MG63 (cell line): ENCODE measurements around the gene TUBB2B. TPM values are rescaled to one million over a fixed set of nuclear protein-coding genes. Genes with fewer than 3 reads are reported as not detected.
A peak's percentile ranks its signal among the peaks of the same experiment; 100 is the strongest.
"Not testable (repeated sequence)": the region's sequence is repeated elsewhere in the genome, so short reads cannot be mapped to it uniquely, and the experiment has no call there.

Experiments
- DNase-seq: peaks from one replicate; pipeline ENCODE4 v3.0.0-alpha.2; 2020
- H3K27me3 ChIP-seq: fragments of 250-450 bp; sonication (Bioruptor Pico); 2 replicates; pipeline ENCODE4 v1.5.1; 2020; ENCODE audit warnings: mild to moderate bottlenecking, moderate library complexity
- H3K36me3 ChIP-seq: fragments of 250-450 bp; sonication (Bioruptor Pico); 2 replicates; pipeline ENCODE4 v1.5.1; 2020; ENCODE audit warnings: mild to moderate bottlenecking, moderate library complexity
- H3K4me3 ChIP-seq: fragments of 250-450 bp; sonication (Bioruptor Pico); 2 replicates; pipeline ENCODE4 v1.5.1; 2020; ENCODE audit warnings: mild to moderate bottlenecking, moderate library complexity
- H3K9me3 ChIP-seq: fragments of 250-450 bp; sonication (Bioruptor Pico); 2 replicates; pipeline ENCODE4 v1.5.1; 2020; ENCODE audit warnings: mild to moderate bottlenecking, moderate library complexity
- total RNA-seq: library from RNA; depleted of rRNA; stranded (reverse); fragments of >200 nt; shearing (Covaris generic); gene quantifications from 2 replicates; pipeline ENCODE4 v1.2.3, GENCODE V29; 2014; ENCODE audit warnings: low replicate concordance; rRNA removed

TUBB2B gene
- total RNA-seq, 1 experiment from 2014 or later = 27.6 TPM

DNA sequence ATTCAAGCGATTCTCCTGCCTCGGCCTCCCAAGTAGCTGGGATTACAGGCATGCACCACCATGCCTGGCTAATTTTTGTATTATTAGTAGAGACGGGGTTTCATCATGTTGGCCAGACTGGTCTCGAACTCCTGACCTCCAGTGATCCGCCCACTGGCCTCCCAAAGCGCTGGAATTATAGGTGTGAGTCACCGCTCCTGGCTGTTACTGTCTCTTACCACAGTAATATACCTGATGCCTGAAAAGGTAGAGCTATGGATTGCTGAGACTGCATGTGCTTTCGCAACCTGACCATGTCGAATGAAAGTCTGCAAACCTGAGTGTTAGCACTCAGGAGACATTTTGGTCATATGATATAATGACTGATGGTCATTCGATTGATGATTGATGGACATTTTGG is 38.3 kb downstream of the TUBB2B start:
- not testable (repeated sequence) for H3K9me3 ChIP-seq, H3K36me3 ChIP-seq, H3K27me3 ChIP-seq, H3K4me3 ChIP-seq, DNase-seq

DNA sequence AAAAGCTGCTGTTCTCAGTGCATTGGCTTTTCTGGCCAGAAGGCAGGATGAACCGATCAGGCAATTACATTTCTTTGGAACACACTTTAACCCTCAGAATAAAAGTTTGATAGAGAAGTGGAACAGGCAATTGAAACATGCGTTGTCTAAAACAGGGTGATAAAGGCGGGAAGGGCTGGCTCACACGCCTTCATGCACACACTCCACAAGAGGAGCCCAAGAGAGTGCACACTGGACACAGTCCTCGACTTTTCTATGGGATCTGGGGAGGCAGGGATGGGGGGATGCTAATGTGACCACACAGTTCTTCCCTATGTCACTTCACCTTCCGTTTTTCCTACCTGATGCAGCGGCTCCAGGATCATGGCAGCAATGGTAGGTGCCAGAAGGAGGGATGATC is 39.2 kb downstream of the TUBB2B start:
- Histone ChIP-seq H3K9me3 (no peaks in the 10 kb centered on the region), H3K4me3 (no peak overlapping the region), H3K36me3 (no peaks in the 10 kb centered on the region), H3K27me3 (no peaks in the 10 kb centered on the region)
- DNase-seq = no peak

DNA sequence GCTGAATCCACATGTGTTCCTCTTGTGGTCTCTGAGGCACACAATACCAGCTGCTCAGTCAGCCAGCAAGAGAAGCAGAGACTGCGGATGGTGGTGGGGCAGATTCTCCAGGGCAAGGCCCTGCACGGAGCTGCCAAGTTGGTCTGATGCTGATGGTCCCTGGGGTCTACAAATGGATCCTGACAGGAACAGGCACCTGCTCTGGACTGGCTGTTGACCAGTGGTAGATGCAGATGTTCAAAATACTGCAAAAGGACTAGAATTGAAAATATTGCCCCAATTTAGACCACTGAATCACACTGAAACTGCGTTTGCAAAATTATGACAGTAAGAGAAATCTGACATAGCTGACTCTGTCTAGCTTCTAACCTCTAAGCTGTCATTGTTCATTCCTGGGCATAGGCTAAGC is 40.5 kb downstream of the TUBB2B start:
- Histone ChIP-seq H3K27me3 (no peaks in the 10 kb centered on the region), H3K9me3 (no peaks in the 10 kb centered on the region), H3K36me3 (no peaks in the 10 kb centered on the region), H3K4me3 (no peak overlapping the region)
- no peak for DNase-seq

DNA sequence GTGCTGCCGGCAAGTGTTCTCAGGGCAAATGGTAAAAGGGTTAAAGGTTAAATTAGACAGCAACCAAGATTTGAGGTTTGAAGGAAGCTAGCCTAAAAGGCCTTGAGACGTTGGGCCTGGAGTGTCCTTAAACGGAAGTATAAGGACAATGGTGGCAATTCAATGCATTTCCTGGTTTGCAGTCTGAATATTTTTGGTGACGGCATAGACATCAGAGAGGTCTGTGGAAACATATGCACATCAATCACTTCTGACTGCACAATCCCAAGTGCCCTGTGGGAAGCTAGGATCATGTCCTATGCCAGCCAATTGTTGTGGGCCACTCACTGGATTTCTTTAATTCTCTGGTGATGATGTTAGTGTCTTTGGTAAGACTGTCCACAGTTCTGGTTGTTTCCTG is 44.4 kb downstream of the TUBB2B start:
- Histone ChIP-seq H3K9me3 (no peaks in the 10 kb centered on the region), H3K27me3 (no peaks in the 10 kb centered on the region), H3K4me3 (no peak overlapping the region), H3K36me3 (no peaks in the 10 kb centered on the region)
- no peak for DNase-seq

DNA sequence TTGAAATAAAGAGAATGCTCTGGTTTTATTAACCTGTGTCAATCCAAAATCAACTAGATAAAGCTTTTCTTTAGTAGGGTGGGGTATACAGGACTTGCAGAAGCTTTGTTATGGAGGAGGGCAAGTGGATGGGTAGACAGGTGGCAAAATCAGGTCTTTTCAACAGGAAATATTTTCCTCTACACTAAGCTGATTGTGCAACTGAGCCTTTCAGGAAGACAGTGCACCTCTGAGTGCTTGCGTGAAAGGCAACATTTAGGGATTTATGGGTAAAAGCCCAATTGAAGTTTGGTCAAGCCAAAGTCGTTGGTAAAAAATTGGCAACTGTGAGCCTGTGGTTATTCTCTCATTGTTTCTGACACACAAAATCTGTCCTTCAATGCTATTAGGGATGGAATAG is 46.3 kb downstream of the TUBB2B start:
- no peak for DNase-seq
- Histone ChIP-seq H3K4me3 (no peak overlapping the region), H3K36me3 (no peaks in the 10 kb centered on the region), H3K9me3 (no peaks in the 10 kb centered on the region), H3K27me3 (no peaks in the 10 kb centered on the region)

DNA sequence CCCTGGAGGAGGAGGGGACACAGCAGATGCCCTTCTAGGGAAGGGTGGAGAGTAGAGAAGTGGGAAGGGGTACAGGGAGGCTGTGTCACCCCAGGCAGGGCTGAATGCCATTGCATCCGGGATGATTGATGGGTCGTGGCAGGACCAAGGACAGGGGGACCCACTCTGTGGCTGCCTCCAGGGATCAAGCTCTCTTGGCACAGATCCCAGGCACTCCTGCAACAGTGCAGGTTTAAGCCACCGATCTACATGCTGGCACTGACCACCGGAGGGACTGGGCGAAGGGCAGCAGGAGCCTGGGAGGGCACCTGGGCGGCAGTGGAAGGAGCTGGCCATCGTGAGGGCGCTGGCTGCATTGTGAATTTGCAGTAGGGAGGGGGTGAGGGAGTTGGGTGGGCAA is 47.5 kb downstream of the TUBB2B start:
- H3K36me3 ChIP-seq, DNase-seq, H3K9me3 ChIP-seq, H3K27me3 ChIP-seq, H3K4me3 ChIP-seq: not testable (repeated sequence)

DNA sequence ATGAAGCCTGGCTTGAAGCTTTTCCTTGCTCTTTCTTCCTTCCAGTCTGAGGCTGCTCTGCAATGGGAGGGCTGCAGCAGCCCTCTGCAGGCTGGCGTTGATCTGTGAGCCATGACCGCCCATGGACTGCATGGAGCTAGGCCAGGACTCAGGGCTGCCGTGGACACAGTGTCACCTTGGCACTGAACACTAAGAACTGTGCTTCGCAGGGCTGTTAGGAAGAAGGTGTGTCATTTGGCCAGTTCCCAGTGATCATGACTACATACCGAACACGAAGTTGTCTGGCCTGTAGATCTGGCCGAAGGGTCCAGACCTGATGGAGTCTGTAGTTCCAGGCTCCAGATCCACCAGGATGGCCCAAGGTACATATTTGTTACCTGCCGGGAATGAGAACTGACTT is 48.8 kb downstream of the TUBB2B start:
- not testable (repeated sequence) for H3K27me3 ChIP-seq, H3K9me3 ChIP-seq, H3K4me3 ChIP-seq, DNase-seq, H3K36me3 ChIP-seq

DNA sequence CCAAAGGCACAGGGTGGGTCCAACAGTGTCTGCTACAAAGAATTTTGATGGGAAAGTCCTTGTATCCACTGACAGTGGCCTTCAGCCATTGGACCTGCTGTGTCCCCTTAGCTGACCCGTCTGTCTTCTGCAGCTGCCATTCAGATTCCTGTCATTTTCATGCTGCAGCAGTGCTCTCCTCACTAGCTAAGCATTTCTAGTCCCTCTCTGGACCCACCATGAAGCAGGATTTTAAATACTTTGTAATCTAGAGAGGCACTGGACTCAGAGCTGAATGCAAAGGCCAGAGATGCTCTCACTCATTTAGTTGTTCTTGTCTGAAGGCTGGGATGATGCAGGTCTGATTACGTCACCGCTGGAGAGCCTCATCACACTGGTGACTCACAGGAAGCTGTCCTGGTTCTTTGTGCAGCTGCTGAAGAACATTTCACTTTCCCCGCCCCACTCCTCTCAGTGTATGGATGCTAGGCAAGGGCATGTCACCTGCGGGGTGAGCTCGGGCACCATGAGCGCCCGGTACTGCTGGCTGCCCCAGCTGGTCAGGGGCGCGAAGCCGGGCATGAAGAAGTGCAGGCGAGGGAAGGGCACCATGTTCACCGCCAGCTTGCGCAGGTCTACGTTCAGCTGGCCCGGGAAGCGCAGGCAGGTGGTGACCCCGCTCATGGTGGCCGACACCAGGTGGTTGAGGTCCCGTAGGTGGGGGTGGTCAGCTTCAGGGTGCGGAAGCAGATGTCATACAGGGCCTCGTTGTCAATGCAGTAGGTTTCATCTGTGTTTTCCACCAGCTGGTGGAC is 50.7 kb downstream of the TUBB2B start:
- Histone ChIP-seq H3K36me3 (no peaks in the 10 kb centered on the region), H3K9me3 (no peaks in the 10 kb centered on the region), H3K27me3 (no peaks in the 10 kb centered on the region), H3K4me3 (no peak overlapping the region)
- DNase-seq = peak; percentile 69

DNA sequence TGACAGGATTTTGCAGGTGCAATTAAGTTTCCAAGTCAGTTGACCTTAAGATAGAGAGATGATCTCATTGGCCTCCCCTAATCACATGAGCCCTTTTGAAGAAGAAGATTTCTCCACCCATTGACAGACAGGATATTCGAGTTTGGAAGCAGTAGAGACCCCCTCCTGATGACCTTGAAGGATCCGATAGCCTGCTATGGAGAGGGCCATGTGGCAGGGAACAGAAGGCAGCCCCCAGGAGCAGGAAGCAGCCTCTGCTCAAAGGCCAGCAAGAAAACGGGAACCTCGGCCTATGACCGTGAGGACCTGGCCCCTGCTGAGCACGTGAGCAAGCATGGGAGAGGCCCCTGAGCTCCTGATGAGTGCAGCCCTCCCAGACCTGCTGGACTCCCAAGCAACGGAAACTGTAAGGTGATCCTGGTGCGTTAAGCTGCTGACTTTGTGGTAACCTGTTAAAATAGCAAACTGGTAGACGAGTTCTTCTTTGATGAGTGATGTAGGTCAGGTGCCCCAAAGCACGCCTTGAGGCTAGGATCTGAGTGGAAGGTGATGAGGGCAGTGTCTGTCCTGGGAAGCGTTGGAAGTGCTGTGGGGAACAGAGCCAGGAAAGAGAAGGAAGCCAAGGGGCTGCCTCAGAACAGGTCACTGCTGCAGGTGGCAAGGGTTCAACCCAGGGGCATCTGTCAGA is 51.6 kb downstream of the TUBB2B start:
- Histone ChIP-seq H3K4me3 (no peak overlapping the region), H3K9me3 (no peaks in the 10 kb centered on the region), H3K36me3 (no peaks in the 10 kb centered on the region), H3K27me3 (no peaks in the 10 kb centered on the region)
- no peak for DNase-seq

Other genes with a start within 250 kb of the TUBB2B start
- gene NQO2, start 227.8 kb downstream of the TUBB2B start, total RNA-seq = 4.2 and 17.6 TPM in 2 replicates
- gene RIPK1, start 159.2 kb downstream of the TUBB2B start, total RNA-seq = 10.1 and 12.3 TPM in 2 replicates
- 5.8 and 9.6 TPM in 2 replicates for gene BPHL, start 108.9 kb downstream of the TUBB2B start, total RNA-seq
- 73.2 and 92.0 TPM in 2 replicates for gene TUBB2A, start 70.1 kb downstream of the TUBB2B start, total RNA-seq
- gene PSMG4, start 31.3 kb upstream of the TUBB2B start, total RNA-seq = 28.6 and 36.9 TPM in 2 replicates
- gene SLC22A23, start 229.4 kb upstream of the TUBB2B start, total RNA-seq = 0.12 and 2.8 TPM in 2 replicates